Dedifferentiated amniotic fluid mesenchymal stem cell (primary cell): ENCODE data around the gene SELENON.

Experiments used
- DNase-seq: peaks from one replicate; pipeline ENCODE4 v3.0.0-alpha.2; 2016; ENCODE audit errors: extremely low spot score

Gene SELENON

GRCh38 chr1:25809283-25809926 lies 9.4 kb downstream of the SELENON start:
- no peak for DNase-seq

- DNase-seq: no peak
Observed at GRCh38 chr1:25809929-25810328, 9.9 kb downstream of the SELENON start.

- no peak for DNase-seq
Observed at GRCh38 chr1:25810341-25811299, 10.6 kb downstream of the SELENON start.

- DNase-seq: no peak
Observed at GRCh38 chr1:25811384-25812082, 11.5 kb downstream of the SELENON start.

GRCh38 chr1:25813071-25813733 lies 13.2 kb downstream of the SELENON start:
- no peak for DNase-seq

GRCh38 chr1:25813734-25814471 lies 13.9 kb downstream of the SELENON start:
- DNase-seq: no peak

- no peak for DNase-seq
Observed at GRCh38 chr1:25814549-25815087, 14.6 kb downstream of the SELENON start.

GRCh38 chr1:25815208-25816111 lies 15.5 kb downstream of the SELENON start:
- no peak for DNase-seq

GRCh38 chr1:25816112-25816718 lies 16.2 kb downstream of the SELENON start:
- no peak for DNase-seq

GRCh38 chr1:25817840-25818501 lies 18.0 kb downstream of the SELENON start:
- DNase-seq: no peak

GRCh38 chr1:25818569-25818968 lies 18.6 kb downstream of the SELENON start:
- DNase-seq: no peak

GRCh38 chr1:25819491-25820246 lies 19.7 kb downstream of the SELENON start, which contains the start of gene MTFR1L:
Gene MTFR1L (plus strand): TSS chr1:25819954. CDS start chr1:25823105, 3,151 bp downstream.
- DNase-seq: peak; percentile 59

- DNase-seq: peak; percentile 34
Observed at GRCh38 chr1:25820247-25821111, 20.5 kb downstream of the SELENON start.

- DNase-seq: no peak
Observed at GRCh38 chr1:25821112-25821476, 21.1 kb downstream of the SELENON start.

GRCh38 chr1:25821630-25822091 lies 21.7 kb downstream of the SELENON start:
- DNase-seq: no peak

GRCh38 chr1:25825605-25826004 lies 25.6 kb downstream of the SELENON start:
- no peak for DNase-seq

- DNase-seq: no peak
Observed at GRCh38 chr1:25826571-25826970, 26.6 kb downstream of the SELENON start.
